Testis (tissue), 3 donors: ENCODE data around the gene PDF. TPM values are rescaled to one million over a fixed set of nuclear protein-coding genes. Genes with fewer than 3 reads are reported as not detected.
"Not testable (repeated sequence)": the region's sequence is repeated elsewhere in the genome, so short reads cannot be mapped to it uniquely, and the experiment has no call there.

Experiments used
- DNase-seq: peaks from one replicate; pipeline ENCODE4 v3.0.0-alpha.2; 2019
- H3K27ac ChIP-seq, 2 donors: fragments of 200-600 bp; sonication (generic); one replicate each; pipeline ENCODE4 v1.5.1; 2019
- H3K27me3 ChIP-seq: fragments of 200-600 bp; sonication (generic); one replicate; pipeline ENCODE4 v1.5.1; 2019
- H3K36me3 ChIP-seq: fragments of 200-600 bp; sonication (generic); one replicate; pipeline ENCODE4 v1.5.1; 2017; ENCODE audit warnings: low read depth; ENCODE audit errors: missing control alignments
- H3K4me1 ChIP-seq: fragments of 200-600 bp; sonication (generic); one replicate; pipeline ENCODE4 v1.5.1; 2019
- H3K4me3 ChIP-seq, 2 donors: fragments of 200-600 bp; sonication (generic); one replicate each; pipeline ENCODE4 v1.5.1; 2017 to 2019
- H3K9me3 ChIP-seq: fragments of 200-600 bp; sonication (generic); one replicate; pipeline ENCODE4 v1.5.1; 2017
- CTCF ChIP-seq, 3 experiments: fragments of 450-650 bp in 2 of 3; fragments of 200-600 bp in 1 of 3; sonication (generic) in 1 of 3; IDR thresholded peaks; one replicate each; pipeline ENCODE4 v1.5.1; 2016 to 2019; ENCODE audit warnings: antibody characterized with exemption in 3 of 3, mild to moderate bottlenecking in 2 of 3, moderate library complexity in 1 of 3
- POLR2A ChIP-seq: fragments of 450-650 bp; IDR thresholded peaks from one replicate; pipeline ENCODE4 v1.6.1; 2017; ENCODE audit warnings: antibody characterized with exemption, mild to moderate bottlenecking, moderate library complexity
- WGBS, 2 donors: methylation state at CpG; one replicate each; pipeline ENCODE4 v1.1.5; 2018; 5-methylcytosine and 5-hydroxymethylcytosine counted together
- intact Hi-C: fragments of 100-400 bp; cut with DNase I; formaldehyde crosslinking; loops from one replicate; pipeline ENCODE4 v1.15.1; 2023; ENCODE audit warnings: low total_unique reads
- polyA plus RNA-seq: library from polyadenylated mRNA; stranded (reverse); fragments of 350-450 nt; fragmentation: Illumina TruSeq; extraction: RNeasy Lipid Tissue Mini Kit (QIAGEN cat#74804); gene quantifications from one replicate; pipeline ENCODE4 v1.2.3, GENCODE V29; 2014; ENCODE audit warnings: low read depth, low replicate concordance; ENCODE audit not compliant: insufficient read depth
- total RNA-seq, 2 donors: library from RNA; depleted of rRNA; stranded (reverse); fragments of >200 nt; gene quantifications; one replicate each; pipeline ENCODE4 v1.2.3, GENCODE V29; 2016

PDF gene
- total and polyA plus RNA-seq, 3 donors from 2014 or later, result 3.9 to 27.9 (median 25.7) TPM

GRCh38 chr16:69294051-69294450 lies 36.3 kb downstream of the PDF start:
- no peak for DNase-seq
- no peaks in the 10 kb centered on the region for H3K9me3 ChIP-seq
- intact Hi-C loops, result no loop called here
- H3K27me3 ChIP-seq, result no peaks in the 10 kb centered on the region
- no peaks in the 10 kb centered on the region for H3K4me1 ChIP-seq
- WGBS, 2 donors, result 86 to 88% methylated on average over 1 of the region's 1 CpG
- TF ChIP-seq POLR2A (no peak), CTCF (IDR thresholded peaks at IDR 0.05) (no peak)
- H3K36me3 ChIP-seq, result no peaks in the 10 kb centered on the region
- H3K27ac ChIP-seq, result no peak overlapping the region
- H3K4me3 ChIP-seq, result no peak overlapping the region

GRCh38 chr16:69293401-69293800 lies 37.0 kb downstream of the PDF start:
- H3K27ac ChIP-seq, result no peak overlapping the region
- H3K27me3 ChIP-seq, result no peaks in the 10 kb centered on the region
- whole genome bisulfite sequencing, 2 donors, result 53 to 62% methylated on average over 3 of the region's 3 CpGs
- no peak for DNase-seq
- intact Hi-C loops, result no loop called here
- no peak overlapping the region for H3K4me3 ChIP-seq
- no peaks in the 10 kb centered on the region for H3K36me3 ChIP-seq
- no peak for TF ChIP-seq CTCF (IDR thresholded peaks at IDR 0.05)
- no peak for TF ChIP-seq POLR2A
- H3K9me3 ChIP-seq, result no peaks in the 10 kb centered on the region
- H3K4me1 ChIP-seq, result no peaks in the 10 kb centered on the region

- H3K9me3 ChIP-seq, H3K27me3 ChIP-seq, H3K27ac ChIP-seq, H3K4me1 ChIP-seq, intact Hi-C loops, H3K36me3 ChIP-seq, DNase-seq, H3K4me3 ChIP-seq: not testable (repeated sequence)
- WGBS, 2 donors, result 89 to 94% methylated on average over 9 of the region's 9 CpGs
Measured at GRCh38 chr16:69291657-69292056, 38.7 kb downstream of the PDF start.

GRCh38 chr16:69286941-69287713 lies 43.3 kb downstream of the PDF start:
- H3K27ac ChIP-seq, result no peak overlapping the region
- H3K4me1 ChIP-seq, result peaks cover 7% of the 10 kb centered on the region
- intact Hi-C loops, result loop anchor here (5.0 kb wide), 1 partner anchor 135 kb away; no protein-coding TSS in a partner anchor
- H3K4me3 ChIP-seq, result no peak overlapping the region
- H3K36me3 ChIP-seq, result no peaks in the 10 kb centered on the region
- H3K9me3 ChIP-seq, result no peaks in the 10 kb centered on the region
- WGBS, 2 donors, result 57 to 60% methylated on average over 13 of the region's 13 CpGs
- peak; percentile 30 to 70 (median 45) for TF ChIP-seq CTCF (IDR thresholded peaks at IDR 0.05)
- TF ChIP-seq POLR2A, result no peak
- peak; percentile 55 for DNase-seq
- no peaks in the 10 kb centered on the region for H3K27me3 ChIP-seq

GRCh38 chr16:69285240-69285639 lies 45.1 kb downstream of the PDF start:
- TF ChIP-seq CTCF (IDR thresholded peaks at IDR 0.05) (no peak), POLR2A (no peak)
- intact Hi-C loops, result loop anchor here (5.0 kb wide), 1 partner anchor 133 kb away; no protein-coding TSS in a partner anchor
- Histone ChIP-seq H3K4me1 (peaks cover 7% of the 10 kb centered on the region), H3K27me3 (no peaks in the 10 kb centered on the region), H3K9me3 (no peaks in the 10 kb centered on the region), H3K36me3 (no peaks in the 10 kb centered on the region), H3K27ac (no peak overlapping the region), H3K4me3 (no peak overlapping the region)
- 88 to 90% methylated on average over 4 of the region's 4 CpGs for whole genome bisulfite sequencing, 2 donors
- no peak for DNase-seq
